NCI-H1436 treated with DMSO at 0.1 percent for 48 hours (cell line): ENCODE data around the gene PADI3.
"Not testable (repeated sequence)": the region's sequence is repeated elsewhere in the genome, so short reads cannot be mapped to it uniquely, and the experiment has no call there.

Experiments
- DNase-seq: peaks from one replicate; lab custom pipeline; 2025; lab: John Stamatoyannopoulos, UW

Gene PADI3

DNA sequence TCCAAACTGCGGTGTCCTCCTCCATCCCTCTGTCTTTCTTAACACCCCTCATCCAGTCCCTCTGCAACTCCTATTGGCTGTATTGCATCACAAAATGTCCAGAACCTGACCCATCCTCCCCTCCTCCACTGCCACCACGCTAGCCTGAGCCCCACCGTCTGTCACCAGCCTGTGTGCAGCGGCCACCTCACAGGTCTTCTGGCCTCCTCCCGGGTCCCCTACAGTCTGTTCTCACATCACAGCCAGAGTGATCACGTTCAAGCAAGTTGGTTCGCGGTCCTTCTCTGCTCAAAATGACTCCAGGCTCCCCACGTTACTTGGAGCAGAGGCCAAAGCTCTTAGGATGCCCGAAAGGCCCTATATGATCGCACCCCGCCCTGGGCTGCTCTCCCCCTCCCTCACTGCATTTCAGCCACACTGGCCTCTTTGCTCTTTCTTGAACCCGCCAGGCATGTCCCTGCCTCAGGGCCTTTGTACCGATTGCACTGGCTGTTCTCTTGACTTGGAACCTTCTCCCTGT, 56.7 kb downstream of the PADI3 start:
- no peak for DNase-seq

DNA sequence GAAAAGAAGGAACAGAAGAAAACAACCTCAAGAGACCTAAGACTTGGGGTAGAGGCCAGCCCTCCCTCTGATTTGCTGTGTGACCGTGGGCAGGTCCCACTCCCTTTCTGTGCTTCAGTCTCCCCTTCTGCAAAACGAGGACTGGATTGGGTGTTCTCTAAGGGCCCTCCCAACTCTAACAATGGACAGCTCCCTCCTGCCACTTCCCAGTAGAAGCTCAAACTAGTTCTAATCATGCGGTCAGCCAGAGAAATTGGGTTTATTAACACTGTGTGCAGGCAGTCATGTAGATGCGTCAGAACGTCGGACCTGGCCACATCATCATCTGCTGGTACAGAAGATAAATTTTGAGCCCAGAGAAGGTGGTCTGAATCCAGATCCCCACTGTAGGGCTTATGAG, 57.5 kb downstream of the PADI3 start:
- no peak for DNase-seq

DNA sequence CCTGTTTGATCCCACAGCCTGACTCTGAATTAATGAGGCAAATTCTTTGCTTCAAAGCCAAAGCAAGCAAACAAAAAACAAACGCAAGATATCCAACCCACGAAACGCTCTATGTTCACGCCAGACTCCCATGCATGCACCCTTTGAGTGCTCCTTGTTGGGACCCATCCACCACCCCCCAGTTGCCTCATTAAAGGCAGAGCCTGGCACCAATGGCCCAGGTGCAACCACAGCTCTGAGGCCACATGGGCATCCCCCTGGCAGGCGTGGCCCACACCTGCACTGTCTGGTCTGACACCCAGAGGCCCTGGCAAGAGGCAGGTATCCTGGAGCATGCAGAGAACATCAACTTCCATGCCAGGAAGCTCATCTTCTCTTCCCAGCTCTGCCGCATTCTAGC, 58.0 kb downstream of the PADI3 start:
- DNase-seq, result no peak

DNA sequence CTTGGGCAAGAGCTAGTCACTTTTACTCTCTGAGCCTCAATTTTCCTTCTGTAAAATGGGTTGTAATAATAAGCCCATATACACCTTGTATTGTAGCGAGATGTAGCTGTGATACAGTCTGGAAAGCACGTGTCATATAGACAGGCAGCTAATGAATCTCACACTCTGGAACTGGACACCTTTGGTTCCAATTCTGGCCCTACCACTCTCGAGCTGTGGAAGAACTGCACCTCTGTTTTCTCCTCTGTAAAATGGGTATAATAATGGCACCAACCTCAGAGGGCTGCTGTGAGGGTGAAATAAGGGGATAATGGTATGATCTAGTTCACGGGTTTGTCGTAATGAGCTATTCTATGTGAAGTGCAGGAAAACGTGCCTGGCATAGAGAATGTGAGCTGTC, 58.4 kb downstream of the PADI3 start:
- no peak for DNase-seq

DNA sequence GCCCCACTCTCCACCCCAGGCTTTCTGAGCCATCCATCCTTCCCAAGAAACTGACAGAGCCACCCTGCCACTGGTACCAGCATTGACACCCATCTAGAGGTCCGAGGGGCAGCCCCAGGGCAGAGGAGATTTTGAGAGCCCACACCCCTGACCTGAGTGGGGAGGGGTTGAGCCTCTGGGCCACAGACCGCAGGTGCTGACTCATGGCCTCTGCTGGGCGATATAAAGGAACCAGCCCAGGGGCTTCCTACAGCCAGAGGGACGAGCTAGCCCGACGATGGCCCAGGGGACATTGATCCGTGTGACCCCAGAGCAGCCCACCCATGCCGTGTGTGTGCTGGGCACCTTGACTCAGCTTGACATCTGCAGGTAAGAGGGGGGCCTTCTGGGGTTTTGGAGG, 59.0 kb downstream of the PADI3 start, which contains the start of gene PADI4:
TSS of gene PADI4 (plus strand) at position 252 of the 400 bp plus-strand sequence. CDS start at position 278, 26 bp downstream.
- DNase-seq, result no peak

DNA sequence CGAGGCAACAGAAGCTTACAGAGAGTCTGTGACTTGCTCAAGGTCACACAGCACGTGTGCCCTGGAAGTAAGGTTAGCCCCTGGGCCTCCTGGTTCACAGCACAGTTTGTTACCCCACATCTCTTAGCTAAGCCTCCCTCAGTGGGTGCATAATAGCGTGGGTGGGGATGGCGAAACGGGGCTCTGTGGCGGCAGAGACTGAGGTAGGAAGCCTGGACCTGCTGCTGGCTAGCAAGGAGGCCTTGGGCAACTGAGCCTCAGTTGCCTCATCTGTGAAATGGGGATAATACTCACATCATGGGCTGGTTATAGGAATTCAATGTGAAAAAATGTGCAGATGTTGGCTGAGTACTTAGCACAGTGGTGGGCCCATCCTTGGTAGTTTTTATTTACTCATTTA, 59.7 kb downstream of the PADI3 start:
- DNase-seq, result no peak

DNA sequence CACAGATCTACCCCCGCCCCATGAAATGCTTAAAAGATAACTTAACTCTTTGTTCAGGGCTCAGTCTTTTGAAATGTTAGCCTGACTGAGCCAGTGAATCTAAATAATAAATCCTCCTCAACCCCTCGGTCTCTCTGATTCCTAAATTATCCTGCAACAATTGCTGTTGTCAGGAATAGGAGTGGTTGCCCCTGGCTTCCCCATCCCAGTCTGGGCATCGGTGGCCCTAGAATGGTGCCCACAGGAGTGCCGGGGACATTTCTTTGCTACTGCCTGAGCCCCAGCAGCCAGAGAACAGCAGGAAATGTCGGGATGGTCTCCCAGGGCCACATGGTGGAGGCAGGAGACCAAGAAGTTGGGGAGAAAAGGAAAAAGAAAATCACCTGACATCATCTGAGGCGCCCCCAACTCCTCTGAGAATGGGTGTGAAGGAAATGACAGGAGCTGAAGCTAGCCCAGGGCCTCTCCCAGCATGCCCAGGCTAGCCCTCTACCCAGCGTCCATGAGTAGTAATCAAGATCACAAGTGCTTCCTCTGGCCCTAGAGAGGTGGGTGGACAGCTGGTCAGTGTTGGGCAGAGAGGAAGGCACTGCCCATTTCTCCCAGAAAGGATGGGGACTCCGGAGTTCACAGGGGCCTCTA, 60.6 kb downstream of the PADI3 start:
- no peak for DNase-seq

DNA sequence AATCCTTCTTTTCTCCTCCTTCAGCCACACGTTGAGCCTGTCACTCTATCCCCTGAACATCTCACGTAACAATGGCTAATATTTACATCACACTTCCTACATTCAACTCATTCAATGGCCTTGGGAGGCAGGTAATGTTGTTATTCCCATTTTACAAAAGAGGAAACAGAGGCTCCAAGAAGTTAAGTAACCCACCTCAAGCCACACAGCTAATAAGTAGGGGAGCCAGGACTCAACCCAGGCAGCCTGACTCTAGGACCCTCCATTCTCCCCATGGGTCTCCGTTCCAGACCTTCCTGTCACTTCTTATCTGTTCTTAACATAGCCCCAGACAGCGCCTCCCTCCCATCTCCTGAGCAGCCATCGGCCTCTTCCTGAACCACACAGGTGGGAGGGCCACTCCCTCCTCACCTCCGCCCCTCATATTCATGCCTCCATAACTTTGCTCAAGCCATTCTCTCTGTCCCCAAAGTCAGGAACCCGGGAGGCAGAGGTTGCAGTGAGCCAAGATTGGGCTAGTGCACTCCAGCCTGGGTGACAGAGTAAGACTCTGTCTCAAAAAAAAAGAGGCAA, 61.3 kb downstream of the PADI3 start:
- DNase-seq, result no peak

DNA sequence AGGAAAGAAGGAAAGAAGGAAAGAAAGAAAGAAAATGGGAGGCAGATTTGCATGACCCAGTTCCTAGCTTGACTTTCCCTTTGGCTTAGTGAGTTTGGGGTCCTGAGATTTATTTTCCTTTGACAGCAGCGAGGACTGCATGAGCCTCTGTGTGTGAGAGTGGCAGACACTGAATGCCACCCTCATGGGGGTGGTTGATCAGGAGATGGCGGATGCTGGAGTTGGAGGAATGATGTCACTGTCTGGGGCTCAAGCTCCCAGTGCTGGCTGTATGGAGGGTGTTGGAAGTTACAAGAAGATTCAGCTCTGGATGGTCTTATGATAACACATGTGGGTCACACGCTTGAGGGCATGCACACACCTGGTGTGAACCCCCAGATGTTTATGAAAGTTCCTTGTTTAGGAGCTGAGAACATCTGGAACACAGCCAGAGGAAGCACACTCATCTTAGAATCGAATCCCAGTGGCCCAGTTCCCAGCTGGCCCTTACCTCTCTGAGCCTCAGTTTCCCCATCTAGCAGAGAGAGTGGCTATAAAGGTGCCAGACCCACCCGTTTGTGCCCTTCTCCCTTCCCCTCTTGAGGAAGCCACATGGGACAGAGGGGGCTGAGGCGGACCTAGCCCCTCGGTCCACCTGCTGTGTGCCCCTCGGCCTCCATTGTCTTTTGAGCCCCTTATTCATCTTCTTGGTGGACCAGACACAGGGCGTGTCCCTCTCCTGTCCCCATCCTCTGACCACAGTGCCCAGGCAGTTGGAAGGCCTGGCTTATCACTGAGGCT, 64.8 kb downstream of the PADI3 start:
- no peak for DNase-seq

DNA sequence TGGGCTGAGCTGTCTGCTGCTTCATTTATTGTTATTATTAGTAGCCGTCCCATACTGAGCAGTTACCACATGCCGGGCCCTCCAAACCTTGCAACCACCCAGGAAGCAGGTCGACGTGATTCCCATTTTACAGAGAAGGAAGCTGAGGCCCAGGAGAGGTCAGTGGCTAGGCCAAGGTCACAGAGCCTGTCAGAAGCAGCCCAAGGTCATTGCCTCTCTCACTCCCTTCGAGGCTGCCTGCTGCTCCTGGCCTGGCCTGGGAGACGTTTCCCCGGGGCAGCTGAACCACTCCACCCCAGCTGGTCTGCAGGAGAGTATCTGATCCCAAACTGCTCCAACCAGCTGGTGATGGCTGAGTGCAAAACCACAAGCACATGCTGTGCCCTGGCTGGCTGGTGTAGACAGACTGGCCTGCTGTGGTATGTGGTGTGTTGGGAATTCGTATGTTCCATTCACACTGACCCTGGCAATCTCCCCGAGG, 65.6 kb downstream of the PADI3 start:
- no peak for DNase-seq

DNA sequence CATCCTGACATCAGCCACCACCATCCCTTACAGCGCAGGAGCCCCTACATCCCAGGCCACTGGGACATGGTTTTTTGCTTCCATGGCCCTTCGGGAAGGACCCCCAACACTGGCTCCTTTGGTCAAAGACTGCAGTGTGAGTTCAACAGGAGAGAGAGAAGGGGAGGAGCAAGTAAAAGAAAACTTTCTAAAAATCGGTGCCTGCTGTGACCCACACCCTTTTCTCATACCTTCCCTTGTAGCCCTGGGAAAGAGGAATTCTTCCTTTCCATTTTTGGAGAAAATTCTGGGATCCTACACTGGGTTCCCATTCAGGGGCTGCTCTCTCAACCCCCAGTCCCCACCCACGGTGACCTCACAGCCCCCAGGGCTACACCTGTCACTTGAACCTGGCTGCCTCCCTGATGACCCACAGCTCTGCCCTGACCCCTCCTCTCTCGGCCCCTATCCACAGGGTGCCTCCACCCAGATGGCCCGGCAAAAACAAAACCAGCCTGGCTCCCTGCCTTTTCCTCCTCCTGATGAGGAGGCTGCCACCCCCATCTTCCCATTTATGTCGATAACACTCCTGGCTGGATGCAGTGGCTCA, 66.7 kb downstream of the PADI3 start:
- no peak for DNase-seq

DNA sequence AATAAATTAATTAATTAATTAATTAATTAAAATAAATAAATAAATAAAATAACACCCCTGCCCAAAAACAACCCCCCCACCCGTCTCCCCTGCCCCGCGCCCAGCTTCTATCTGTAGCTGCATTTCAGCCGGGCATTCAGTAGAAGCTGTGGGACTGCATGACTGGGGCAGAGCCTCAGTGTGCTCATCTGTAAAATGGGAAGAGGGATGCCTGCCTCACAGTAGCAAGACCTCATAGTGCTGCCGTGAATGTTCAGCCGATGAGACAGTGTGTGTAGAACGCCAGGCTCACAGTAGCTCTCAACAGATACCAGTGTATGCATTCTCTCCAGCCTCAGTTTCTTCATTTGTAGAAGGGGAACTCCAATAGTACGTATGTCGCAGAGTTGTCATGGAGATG, 67.8 kb downstream of the PADI3 start:
- no peak for DNase-seq

DNA sequence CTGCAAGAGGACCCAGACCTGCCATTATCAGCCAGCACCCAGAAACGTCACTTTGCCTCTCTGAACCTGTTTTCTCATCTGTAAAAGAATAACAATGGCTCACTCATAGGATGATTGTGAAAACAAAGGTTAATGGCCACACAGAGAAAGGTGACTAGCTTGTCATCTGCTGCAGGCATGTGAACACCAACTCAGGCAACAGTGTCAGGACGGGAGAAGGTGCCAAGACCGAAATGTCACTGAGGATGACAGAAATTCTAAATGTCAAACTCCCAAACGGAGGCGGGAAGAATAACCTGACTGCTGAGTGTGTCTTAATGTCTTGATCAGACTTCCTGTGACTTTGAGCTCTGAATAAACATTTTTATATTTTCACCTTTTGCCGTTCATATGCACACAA, 69.4 kb downstream of the PADI3 start:
- DNase-seq, result no peak

DNA sequence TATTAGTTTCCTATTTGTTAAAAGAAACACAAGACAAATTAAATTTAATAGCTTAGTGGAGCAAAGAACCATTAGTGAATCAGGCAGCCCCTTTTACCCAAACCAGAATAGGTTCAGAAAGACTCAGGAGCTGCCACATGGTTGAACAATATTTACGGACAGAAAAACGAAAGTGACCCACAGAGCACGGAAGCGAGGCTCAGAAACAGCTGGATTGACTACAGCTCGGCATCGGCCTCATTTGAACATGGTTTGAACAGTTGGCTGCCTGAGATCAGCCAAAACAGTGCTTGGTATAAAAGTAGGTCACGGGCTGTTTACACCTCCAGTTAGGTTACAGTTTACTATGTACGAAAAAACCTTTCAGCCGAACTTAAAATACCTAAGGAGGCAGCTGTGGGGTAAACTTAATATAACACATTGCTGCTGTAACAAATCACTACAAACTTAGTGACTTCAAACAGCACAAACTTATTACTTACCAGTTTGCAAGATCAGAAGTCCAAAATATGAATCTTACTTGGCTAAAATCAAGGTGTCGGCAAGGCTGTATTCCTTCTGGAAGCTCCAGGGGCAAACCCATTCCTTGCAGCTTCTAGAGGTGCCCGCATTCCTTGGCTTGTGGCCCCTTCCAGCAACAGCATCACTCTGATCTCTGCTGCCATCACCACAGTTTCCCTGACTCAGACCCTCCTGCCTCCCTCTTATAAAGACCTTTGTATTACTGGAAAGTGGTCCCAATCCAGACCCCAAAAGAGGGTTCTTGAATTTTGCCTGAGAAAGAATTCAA, 70.9 kb downstream of the PADI3 start:
- DNase-seq, result no peak

DNA sequence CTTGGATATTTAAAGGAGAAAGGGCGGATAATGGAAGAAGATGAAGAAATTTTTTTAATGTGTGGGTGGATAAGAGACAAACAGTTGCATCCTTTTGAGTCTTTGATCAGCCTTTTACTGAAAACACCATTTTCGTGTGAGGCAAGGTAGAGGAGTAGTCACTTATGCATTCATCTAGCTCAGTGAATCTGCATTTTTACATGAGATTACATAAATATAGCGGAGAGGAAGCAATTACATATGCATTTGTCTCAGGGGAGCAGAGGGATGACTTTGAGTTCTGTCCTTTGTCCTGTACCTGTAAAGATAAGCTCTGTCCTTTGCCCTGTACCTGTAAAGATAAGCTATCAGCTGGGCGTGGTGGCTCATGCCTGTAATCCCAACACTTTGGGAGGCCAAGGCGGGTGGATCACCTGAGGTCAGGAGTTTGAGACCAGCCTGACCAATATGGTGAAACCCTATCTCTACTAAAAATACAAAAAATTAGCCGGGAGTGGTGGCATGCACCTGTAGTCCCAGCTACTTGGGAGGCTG, 73.0 kb downstream of the PADI3 start:
- DNase-seq, result not testable (repeated sequence)

DNA sequence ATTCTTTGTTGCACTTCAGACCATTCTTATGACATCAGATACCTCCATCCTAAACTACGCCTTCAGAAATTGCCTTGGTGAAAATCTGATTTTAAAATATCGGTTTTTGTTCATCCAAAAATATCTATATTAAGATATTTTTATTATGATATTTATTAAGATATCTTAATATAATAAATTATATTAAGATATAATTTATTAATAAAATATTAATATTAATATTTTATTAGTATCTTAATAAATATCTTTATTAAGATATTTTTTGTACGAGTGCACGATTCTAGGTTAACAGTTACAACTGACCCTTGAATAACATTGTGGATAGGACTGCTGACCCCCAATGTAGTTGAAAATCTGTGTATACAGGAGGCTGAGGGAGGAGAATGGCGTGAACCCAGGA, 80.0 kb downstream of the PADI3 start:
- no peak for DNase-seq

DNA sequence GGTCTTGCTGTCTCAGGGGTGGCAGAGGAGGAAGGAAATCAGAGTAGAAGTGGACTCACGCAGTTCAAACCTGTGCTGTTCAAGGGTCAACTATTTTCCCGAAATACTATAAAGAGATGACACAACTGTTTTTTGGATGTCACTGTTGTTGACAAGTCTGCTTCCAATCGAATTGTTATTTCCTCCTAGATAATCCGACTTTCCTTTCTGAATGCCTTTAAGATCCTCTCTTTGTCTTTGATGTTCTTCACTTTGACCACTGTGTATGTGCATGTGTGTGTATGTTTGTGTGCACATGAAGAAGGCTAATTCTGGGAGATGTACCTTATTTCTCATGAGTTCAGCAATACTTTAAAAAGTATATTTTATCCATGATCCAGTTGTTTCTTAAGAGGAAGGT, 80.7 kb downstream of the PADI3 start:
- no peak for DNase-seq

DNA sequence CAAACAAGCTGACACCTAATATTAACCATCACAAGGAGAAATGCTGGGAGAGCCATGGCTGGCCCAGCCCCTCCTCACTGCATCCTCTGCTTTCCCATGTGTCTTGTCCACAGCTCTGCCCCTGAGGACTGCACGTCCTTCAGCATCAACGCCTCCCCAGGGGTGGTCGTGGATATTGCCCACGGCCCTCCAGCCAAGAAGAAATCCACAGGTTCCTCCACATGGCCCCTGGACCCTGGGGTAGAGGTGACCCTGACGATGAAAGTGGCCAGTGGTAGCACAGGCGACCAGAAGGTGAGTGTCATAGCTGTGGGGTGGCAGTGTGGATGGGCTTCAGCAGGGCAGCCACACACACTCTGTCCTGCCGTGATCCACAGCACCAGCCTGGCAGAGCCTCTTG, 82.0 kb downstream of the PADI3 start:
- no peak for DNase-seq

DNA sequence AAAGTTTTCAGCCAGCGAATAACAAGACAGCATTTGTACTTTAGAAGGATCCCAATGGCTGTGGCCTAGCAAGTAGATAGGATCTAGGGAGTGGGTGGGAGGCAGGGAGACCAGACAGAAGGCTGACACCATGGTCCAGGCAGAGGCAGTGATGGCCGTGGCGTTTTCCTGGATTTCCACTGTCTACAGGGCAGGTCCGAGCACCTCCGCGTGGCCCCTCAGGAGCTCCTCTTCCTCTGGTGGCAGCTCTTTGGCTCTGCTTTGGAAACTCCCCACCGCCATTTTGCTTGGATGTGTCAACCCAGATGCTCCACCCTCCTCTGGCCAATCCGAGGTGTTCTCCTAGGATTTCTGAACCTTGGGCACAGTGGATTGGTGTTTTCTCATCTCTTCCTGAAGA, 84.2 kb downstream of the PADI3 start:
- DNase-seq, result no peak
